Measurements from ENCODE around the gene GLP1R.

- TF ChIP-seq CTCF (IDR thresholded peaks at IDR 0.05) (no peak), POLR2A (IDR thresholded peaks at IDR 0.05) (no peak)
Observed at GRCh38 chr6:39062014-39062740, 13.6 kb downstream of the GLP1R start.
